NCI-H510A treated with DMSO at 0.1 percent for 48 hours (cell line): ENCODE results near the gene PXK.
"Not testable (repeated sequence)": the region's sequence is repeated elsewhere in the genome, so short reads cannot be mapped to it uniquely, and the experiment has no call there.

Experiments
- DNase-seq: peaks from one replicate; lab custom pipeline; 2025; lab: John Stamatoyannopoulos, UW

The PXK gene

GRCh38 chr3:58332575-58333188 is at the start of gene PXK:
PXK (plus strand) TSS chr3:58332892; CDS start chr3:58332989, 97 bp downstream.
- DNase-seq: peak; percentile 14

DNA sequence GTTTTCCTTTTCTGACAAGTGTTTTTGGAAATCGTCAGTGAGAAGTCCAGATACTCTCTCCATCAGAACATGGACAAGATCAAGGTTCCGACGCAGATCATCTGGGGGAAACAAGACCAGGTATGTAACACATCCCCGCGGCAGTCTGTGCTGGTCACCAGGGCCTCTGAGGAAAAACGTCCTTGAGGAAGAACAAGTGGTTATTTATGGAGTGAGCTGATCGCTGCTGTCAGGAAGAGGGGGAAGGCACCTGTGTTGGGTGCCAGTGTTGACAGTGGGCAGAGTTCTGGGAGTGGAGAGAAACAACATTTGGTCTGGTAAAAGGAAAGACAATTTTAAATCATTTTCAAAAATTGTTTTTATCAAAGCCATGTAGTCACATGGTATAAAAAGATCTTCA is 47.4 kb upstream of the PXK start:
- DNase-seq: no peak

DNA sequence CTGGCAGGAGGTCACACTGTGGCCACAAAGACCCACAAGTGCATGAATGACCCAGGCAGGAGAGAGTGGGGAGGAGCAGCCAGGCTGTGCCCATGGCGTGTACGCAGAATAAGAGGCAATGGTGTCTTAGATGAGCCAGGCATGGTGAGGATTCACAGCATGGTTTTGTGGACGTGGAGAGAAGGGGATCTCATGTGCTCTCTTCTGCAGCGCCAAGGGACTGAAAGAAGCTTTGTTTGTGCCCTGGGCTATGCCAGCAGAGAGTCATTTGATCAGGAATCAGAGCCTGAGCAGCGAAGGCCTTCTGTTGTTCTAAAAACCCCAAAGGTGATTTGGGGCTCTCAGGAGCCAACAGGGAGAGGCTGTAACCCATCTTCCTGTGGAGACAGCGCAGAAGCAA is 45.3 kb upstream of the PXK start:
- DNase-seq: no peak

DNA sequence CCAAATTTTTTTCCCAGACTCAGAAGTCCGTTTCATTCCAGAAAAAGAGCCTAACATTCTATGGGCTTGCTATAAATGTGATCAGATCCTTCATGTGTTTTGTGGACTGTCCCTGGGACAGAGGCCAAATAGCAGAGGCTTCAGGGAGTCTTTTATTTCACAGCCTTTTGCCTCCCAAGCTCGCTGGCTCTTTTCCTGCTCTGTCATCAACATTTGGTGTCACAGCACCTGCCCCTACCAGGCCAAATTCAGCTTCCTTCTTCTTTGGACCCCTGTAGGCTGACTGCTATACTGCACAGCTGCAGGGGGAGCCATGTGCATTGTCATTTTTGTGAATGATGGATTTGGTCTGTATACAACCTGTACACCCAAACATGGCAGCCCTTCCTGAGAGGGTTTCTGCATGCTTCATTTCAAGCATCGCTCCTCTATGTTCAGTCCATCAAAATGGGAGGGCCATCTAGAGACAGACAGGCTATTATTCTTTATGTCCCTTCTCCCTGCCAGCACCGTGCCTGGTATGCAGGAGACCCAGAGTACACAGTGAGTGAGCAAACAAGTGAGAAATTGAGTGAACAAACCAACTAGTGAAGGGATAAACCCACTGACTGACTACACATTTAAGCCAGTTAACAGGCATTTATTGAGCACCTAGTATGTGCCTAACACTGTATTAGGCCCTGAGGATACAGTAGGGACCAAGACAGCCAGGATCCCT is 44.5 kb upstream of the PXK start:
- no peak for DNase-seq

GRCh38 chr3:58288964-58289613 is 43.6 kb upstream of the PXK start:
- not testable (repeated sequence) for DNase-seq

DNA sequence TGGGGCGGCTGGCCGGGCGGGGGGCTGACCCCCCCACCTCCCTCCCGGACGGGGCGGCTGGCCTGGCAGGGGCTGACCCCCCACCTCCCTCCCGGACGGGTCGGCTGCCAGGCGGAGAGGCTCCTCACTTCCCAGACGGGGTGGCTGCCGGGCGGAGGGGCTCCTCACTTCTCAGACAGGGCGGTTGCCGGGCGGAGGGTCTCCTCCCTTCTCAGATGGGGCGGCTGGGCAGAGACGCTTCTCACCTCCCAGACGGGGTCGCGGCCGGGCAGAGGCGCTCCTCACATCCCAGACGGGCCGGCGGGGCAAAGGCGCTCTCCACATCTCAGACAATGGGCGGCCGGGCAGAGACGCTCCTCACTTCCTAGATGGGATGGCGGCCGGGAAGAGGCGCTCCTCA is 42.2 kb upstream of the PXK start:
- DNase-seq: not testable (repeated sequence)

GRCh38 chr3:58291671-58292338 is 40.9 kb upstream of the PXK start:
- DNase-seq: no peak

- no peak for DNase-seq
Measured at GRCh38 chr3:58292866-58293265, 39.8 kb upstream of the PXK start.

- no peak for DNase-seq
Measured at GRCh38 chr3:58293516-58293915, 39.2 kb upstream of the PXK start.

GRCh38 chr3:58296269-58296668 is 36.4 kb upstream of the PXK start:
- no peak for DNase-seq

GRCh38 chr3:58296843-58297242 is 35.8 kb upstream of the PXK start:
- no peak for DNase-seq

DNA sequence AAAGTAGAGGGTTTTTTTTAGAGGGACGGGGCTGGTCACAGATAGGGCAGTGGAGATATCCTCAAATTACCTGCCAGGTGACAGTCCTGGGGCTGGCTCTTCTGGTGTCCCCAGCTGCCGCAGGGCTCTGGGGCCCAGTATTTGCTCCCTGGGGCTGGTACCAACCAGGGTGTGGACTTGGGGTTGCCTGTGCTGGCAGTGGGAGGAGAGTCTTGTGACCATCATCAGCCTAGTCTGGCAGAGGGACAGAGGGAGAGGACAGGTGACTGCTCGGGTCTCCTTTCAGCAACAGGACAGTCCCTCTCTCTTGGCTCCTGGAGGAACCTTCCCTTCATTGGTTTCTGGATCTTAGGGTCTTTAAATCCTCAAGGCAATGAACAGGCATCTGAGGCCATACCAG is 34.5 kb upstream of the PXK start:
- DNase-seq: no peak

DNA sequence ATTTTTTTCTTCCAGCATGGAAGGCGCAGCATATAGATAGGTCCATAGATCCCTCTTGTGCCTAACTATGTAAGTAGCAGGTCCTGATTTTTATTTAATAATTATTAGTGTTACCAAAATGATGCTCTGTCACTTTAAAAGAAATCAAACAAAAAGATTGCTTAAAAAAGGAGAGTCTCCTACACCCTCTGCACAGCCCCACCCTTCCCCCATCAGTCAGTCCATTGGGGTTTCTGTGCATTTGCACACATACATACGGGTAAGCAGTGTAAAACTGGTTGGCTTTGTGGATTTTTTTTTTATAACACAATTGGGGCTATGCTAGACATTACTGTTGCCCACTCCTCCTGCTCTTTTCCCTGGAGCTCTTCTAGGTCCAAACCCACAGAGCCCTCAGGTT is 33.6 kb upstream of the PXK start:
- no peak for DNase-seq

- no peak for DNase-seq
Measured at GRCh38 chr3:58299839-58300516, 32.7 kb upstream of the PXK start.

DNA sequence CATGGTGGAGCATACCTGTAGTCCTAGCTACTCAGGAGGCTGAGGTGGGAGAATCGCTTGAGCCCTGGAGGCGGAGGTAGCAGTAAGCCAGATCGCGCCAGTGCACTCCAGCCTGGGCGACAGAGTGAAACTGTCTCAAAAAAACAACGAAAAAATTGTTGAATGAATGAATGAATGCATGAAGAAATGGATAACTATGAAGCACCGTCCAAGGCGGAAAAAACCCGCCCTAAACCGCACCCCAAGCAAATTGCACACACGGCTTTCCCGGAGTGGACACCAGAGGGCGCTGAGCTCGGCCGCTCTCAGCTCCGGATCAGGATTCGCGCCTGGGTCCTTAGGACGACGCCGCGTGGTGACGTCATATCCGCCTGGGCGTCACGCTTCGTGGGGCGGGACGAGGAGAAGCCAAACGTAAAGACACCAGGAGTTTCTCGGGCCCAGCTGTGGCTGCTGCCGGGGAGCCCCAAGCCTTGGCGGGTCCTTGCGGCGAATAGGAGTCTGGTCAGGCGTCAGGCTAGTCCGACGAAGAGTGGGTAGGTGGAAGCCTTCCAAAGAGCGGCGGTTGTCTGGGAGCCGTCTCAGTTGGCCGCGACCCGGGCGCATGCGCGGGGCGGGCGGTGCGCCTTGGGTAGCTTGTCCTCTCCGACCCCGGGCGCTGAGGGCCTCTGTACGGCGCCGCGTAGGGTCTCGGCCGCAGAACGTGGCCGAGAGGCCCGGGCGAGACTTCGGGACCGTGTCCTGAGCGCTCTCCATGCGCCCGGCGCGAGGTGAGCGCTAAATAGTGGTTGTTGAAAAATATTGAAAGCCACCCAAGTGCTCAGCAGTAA is 26.6 kb upstream of the PXK start, which contains the start of the genes HTD2 and RPP14:
Gene HTD2, plus strand, starts transcription at position 639 of the 830 bp plus-strand sequence. CDS start 11,094 bp downstream, outside the sequence.
Gene RPP14, plus strand, starts transcription at position 364 of the 830 bp plus-strand sequence. CDS start 4,085 bp downstream, outside the sequence.
- DNase-seq: peak; percentile 79

DNA sequence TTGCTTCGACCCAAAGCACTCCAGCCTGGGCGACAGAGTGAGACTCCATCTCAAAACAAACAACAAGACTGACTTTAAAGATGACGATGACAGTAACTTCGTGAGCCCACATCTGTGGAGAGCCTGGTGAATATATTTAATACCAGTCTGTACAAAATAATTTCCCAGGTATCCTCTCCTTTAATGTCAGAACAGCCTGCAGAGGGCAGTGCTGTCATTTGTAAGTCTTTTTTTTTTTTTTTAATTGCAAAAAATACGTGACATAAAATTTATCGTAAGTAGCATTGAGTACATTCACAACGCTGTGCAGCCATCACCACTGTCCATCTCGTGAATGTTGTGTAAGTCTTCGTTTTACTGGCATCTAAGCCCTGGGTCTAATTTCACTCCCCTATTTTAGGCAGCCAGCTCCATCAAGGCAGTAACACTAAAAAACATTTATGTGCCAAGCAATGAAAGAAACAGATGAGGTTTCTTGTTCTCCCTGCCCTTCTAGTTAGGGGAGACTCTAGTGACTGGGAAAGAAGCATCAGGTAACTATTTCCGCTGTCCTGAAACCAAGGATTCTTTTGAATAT is 25.0 kb upstream of the PXK start:
- peak; percentile 6 for DNase-seq

DNA sequence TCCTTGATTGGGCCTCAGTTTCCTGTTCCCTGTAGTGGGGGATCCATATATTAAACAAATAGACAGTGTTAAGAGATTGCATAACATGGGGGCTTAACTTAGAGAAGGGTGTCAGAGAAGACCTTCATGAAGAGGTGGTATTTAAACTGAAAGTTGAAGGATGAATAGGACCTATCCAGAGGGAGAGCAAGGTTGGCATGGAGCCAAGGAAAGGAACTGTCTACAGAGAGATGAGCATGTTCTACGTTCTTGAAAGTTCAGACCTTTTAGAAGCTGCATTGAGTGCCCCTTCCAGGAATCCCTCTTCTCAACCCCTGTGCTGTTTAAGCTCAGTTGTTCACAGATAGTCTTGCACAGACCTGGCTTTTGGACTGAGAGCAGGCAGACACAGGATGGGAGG is 24.0 kb upstream of the PXK start:
- DNase-seq: no peak

DNA sequence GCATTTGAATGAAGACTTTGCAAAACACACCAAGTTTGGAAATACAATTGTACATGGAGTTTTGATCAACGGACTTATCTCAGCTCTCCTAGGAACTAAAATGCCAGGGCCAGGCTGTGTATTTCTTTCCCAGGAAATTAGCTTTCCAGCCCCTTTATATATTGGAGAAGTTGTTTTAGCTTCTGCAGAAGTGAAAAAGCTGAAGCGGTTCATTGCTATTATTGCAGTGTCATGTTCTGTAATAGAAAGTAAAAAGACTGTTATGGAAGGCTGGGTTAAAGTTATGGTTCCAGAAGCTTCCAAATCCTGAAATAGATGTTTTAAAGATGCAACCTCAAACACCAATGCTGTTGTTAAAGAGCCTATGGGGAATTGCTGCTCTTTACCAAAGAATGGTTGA is 14.9 kb upstream of the PXK start:
- no peak for DNase-seq

DNA sequence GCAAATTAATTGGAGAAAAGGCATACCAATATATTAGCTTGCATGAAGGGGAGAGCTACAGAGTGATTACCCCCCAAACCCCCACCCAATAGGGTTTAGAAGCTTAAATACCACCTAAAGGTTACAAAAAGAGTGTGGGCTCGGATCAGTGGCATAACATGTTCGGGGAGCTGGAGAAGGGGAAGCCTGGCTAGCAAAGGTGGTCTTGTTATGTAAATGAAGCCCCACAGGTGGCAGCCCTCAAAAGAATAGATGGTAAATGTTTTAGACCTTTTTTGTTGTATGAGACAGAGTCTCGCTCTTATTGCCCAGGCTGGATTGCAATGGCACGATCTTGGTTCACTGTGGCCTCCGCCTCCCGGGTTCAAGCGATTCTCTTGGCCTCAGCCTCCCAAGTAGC is 10.9 kb upstream of the PXK start:
- DNase-seq: no peak

GRCh38 chr3:58322793-58323192 is 9.9 kb upstream of the PXK start:
- no peak for DNase-seq
